Duodenal mucosa (tissue), 2 donors: ENCODE data around the gene ASF1B.

Source experiments
- H3K27ac ChIP-seq: one replicate; pipeline ENCODE4 v1.7.0; 2013; ENCODE audit warnings: low read depth, low read length
- H3K27me3 ChIP-seq, 2 donors: one replicate each; pipeline ENCODE4 v1.7.0; 2013; ENCODE audit warnings: low read length in 2 of 2, control low read depth in 1 of 2; ENCODE audit not compliant: insufficient read depth in 2 of 2, control insufficient read depth in 1 of 2
- H3K36me3 ChIP-seq, 2 donors: one replicate each; pipeline ENCODE4 v1.7.0; 2013; ENCODE audit warnings: low read length in 2 of 2, control low read depth in 1 of 2; ENCODE audit not compliant: insufficient read depth in 2 of 2, control insufficient read depth in 1 of 2
- H3K4me1 ChIP-seq, 2 donors: one replicate each; pipeline ENCODE4 v1.7.0; 2013; ENCODE audit warnings: low read length in 2 of 2, control low read depth in 1 of 2; ENCODE audit not compliant: insufficient read depth in 2 of 2, control insufficient read depth in 1 of 2
- H3K4me3 ChIP-seq, 2 donors: one replicate each; pipeline ENCODE4 v1.7.0; 2013; ENCODE audit warnings: low read length in 2 of 2, low read depth in 1 of 2
- H3K9ac ChIP-seq, 2 donors: one replicate each; pipeline ENCODE4 v1.7.0; 2013; ENCODE audit warnings: low read length in 2 of 2, low read depth in 1 of 2
- H3K9me3 ChIP-seq, 2 donors: one replicate each; pipeline ENCODE4 v1.7.0; 2013; ENCODE audit warnings: low read length in 2 of 2, control low read depth in 1 of 2; ENCODE audit not compliant: control insufficient read depth in 1 of 2

Gene ASF1B

DNA sequence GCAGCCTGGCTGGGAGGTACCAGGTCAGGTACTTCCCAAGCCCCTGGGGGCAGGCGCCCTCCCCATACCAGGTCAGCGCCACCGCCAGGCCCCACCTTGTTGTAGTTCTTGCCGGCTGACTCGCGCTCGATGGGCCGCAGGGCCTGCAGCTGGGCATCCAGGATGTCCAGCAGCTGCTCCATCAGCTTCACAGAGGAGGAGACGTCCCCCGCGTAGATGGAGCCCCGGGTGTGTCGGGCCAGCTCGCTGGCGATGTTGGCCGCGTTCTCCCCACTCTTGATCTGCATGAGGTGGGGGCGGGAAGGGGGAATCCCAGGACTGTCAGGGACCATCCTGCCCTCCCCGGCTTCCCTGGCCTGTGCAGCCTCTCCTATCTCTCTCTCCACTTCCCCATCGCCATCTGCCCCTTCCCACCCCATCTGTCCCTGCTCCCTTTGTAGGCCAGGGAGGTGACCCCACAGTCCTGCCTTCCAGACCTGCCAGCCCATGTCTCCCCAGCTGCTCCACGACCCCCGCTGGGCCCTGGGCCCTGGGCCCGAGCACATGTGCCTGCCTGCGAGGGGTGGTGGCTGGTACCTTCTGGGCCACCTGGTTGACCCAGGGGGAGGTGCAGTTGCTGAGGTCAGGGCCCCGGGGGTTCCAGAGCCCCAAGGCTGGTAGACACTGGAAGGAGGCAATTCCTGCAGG, 23.8 kb upstream of the ASF1B start:
- Histone ChIP-seq H3K27me3 (no peaks in the 10 kb centered on the region), H3K27ac (no peak overlapping the region), H3K4me3 (no peak overlapping the region), H3K36me3 (peaks cover 9 to 45% of the 10 kb centered on the region in 2 donors), H3K9me3 (no peaks in the 10 kb centered on the region), H3K9ac (no peak overlapping the region), H3K4me1 (no peaks in the 10 kb centered on the region)

DNA sequence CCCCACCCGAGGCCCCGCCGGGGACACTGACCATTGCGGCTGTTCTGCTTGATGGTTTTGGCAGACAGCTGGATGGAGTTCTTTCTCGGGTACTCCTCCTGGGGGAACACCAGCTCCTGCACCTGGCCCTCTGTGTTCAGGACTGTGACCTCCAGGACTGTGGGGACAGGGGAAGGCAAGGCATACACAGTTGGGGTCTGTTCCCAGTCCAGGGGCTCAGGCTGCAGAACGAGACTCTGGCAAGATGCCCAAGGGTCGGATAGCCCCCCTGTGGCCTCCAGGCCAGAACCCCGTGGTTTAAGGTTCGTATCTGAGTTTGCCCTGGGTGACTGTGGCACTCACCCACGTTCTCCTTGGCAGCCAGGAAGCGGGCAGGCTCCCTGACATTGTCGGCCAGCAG, 22.7 kb upstream of the ASF1B start:
- no peaks in the 10 kb centered on the region for H3K27me3 ChIP-seq
- H3K4me1 ChIP-seq, result no peaks in the 10 kb centered on the region
- no peak overlapping the region for H3K27ac ChIP-seq
- no peaks in the 10 kb centered on the region for H3K9me3 ChIP-seq
- H3K9ac ChIP-seq, result no peak overlapping the region
- no peak overlapping the region for H3K4me3 ChIP-seq
- H3K36me3 ChIP-seq, result peaks cover 11 to 52% of the 10 kb centered on the region in 2 donors

DNA sequence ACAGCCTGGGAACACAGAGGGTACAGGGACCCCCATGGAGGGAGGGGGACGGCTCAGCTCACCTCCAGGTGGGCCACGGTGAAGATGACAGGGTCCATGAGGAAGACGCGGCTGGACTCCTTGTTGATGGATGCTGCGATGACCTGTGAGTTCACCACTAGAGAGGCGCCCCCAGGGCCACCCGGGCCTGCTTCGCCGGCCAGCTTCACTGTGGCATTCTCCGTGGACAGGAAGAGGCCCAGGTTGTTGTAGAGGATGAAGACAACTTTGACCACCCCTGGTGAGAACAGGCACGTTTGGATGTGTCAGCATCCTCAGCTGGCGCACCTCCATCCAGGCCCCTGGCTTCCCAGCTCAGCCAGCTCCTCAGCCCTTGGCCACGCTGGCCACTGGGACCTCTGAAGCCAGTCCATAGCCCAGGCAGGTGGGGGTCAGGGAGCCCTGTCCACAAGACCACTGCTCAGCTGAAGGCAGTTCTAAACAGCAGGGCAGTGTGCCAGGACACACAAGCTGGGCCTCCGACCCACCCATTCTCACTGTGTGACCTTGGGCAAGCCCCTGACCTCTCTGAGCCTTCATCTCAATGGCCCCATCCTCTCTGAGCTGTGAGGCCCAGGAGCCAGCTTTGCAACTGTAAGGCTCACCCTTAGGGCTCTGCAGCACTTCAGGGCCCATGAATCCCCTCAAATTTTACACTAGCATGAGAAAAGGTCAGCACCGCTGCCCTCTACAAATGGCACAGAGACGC, 22.1 kb upstream of the ASF1B start:
- Histone ChIP-seq H3K36me3 (peaks cover 11 to 55% of the 10 kb centered on the region in 2 donors), H3K4me1 (no peaks in the 10 kb centered on the region), H3K27ac (no peak overlapping the region), H3K4me3 (no peak overlapping the region), H3K9me3 (no peaks in the 10 kb centered on the region), H3K9ac (no peak overlapping the region), H3K27me3 (no peaks in the 10 kb centered on the region)

DNA sequence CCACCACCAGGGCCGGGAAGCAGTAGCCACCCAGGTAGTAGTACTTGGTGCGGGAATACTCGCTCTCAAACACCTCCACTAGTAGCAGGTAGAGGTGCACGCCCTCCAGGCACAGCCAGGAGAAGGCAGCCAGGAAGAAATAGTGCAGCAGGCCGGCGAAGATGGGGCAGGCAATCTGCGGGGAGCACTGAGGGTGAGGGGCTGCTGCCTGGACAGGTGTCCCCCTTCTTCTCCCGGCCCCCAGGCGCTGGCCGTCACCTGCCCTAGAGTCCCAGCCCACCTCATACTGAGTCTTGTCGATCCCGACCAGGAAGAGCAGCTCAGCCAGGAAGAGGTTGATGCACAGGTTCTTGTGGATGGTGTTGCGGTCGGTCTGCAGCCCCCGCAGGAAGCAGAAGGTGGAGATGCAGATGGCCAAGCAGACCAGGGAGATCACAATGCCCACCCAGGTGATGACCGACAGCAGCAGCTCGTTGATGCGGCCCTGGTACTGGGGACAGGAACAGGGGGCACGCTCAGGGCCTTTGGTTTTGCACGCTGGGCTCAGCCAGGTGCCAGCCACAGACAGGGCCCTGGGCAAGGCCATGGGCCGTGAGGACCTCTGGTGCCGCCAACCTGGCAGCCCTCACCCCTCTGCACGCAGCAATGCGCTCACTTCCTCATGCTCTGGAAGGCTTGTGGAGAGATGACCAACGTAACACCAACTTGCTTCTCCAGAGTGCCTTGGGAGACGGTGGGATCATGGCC, 20.8 kb upstream of the ASF1B start:
- Histone ChIP-seq H3K36me3 (peaks cover 11 to 55% of the 10 kb centered on the region in 2 donors), H3K9me3 (no peaks in the 10 kb centered on the region), H3K27me3 (no peaks in the 10 kb centered on the region), H3K4me3 (no peak overlapping the region), H3K4me1 (no peaks in the 10 kb centered on the region), H3K9ac (no peak overlapping the region), H3K27ac (no peak overlapping the region)

DNA sequence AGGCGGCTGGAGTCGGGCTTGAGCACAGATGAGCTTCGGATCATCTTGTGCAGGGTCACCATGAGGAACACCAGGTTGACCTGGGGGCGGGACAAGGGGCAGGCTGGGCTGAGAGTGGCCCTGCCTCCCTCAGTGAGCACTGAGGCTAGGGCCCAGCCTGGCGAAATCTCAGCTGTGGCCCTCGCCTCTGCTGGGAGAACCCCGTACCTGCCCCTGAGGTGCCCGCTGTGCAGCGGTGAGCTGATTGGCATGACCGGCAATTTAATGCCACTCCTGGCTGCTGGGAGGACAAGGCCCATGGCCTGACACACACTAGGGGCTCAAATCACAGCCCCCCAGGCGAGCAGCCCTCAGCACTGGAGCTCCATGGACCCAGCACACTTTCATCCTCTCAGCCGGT, 19.7 kb upstream of the ASF1B start:
- Histone ChIP-seq H3K36me3 (peaks cover 11 to 61% of the 10 kb centered on the region in 2 donors), H3K27ac (no peak overlapping the region), H3K4me1 (no peaks in the 10 kb centered on the region), H3K4me3 (no peak overlapping the region), H3K9ac (no peak overlapping the region), H3K9me3 (no peaks in the 10 kb centered on the region), H3K27me3 (no peaks in the 10 kb centered on the region)

DNA sequence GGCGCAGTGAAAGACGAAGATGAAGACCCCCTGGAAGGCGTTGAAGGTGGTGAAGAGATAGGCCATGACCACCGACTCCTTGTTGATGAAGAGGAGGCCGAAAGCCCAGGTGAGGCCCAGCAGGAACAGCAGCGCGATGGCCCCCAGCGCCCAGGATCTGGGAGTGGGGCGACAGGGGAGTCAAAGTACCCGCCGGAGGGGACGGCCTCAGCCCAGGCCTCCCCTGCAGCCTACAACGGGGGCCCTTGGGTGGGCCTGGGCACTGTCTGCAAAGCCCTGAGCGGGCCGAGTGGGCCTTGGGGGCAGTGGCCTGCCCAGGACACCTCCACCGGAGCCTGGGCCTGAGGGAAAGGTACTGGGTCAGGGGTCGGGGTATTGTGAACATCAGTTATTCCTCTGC, 19.0 kb upstream of the ASF1B start:
- peaks cover 11 to 61% of the 10 kb centered on the region in 2 donors for H3K36me3 ChIP-seq
- no peaks in the 10 kb centered on the region for H3K9me3 ChIP-seq
- H3K4me1 ChIP-seq, result peaks cover 0 to under 1% of the 10 kb centered on the region in 2 donors
- H3K9ac ChIP-seq, result no peak overlapping the region
- no peak overlapping the region for H3K27ac ChIP-seq
- H3K4me3 ChIP-seq, result no peak overlapping the region
- H3K27me3 ChIP-seq, result no peaks in the 10 kb centered on the region

DNA sequence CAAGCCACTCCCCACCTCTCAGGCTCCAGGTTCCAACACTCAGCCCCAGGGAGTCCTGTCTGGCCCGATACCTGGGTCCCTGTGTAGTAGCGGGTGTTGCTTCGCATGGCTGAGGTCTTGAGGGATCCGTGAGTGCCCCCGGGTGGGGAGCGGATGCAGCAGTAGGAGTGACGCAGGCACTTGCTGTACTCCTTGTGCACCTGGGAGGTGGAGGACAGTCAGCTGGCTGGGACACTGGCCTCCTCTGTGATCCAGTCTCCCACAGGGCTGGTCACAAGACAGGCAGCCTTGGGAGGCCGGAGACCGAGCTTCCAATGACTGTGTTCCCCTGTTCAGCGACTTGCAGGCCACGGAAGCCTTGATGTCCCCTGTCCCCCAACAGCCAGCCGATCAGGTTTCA, 16.3 kb upstream of the ASF1B start:
- H3K27ac ChIP-seq, result no peak overlapping the region
- peaks cover 19 to 23% of the 10 kb centered on the region in 2 donors for H3K4me1 ChIP-seq
- H3K27me3 ChIP-seq, result no peaks in the 10 kb centered on the region
- no peak overlapping the region for H3K9ac ChIP-seq
- H3K9me3 ChIP-seq, result no peaks in the 10 kb centered on the region
- H3K36me3 ChIP-seq, result peaks cover 11 to 45% of the 10 kb centered on the region in 2 donors
- no peak overlapping the region for H3K4me3 ChIP-seq

DNA sequence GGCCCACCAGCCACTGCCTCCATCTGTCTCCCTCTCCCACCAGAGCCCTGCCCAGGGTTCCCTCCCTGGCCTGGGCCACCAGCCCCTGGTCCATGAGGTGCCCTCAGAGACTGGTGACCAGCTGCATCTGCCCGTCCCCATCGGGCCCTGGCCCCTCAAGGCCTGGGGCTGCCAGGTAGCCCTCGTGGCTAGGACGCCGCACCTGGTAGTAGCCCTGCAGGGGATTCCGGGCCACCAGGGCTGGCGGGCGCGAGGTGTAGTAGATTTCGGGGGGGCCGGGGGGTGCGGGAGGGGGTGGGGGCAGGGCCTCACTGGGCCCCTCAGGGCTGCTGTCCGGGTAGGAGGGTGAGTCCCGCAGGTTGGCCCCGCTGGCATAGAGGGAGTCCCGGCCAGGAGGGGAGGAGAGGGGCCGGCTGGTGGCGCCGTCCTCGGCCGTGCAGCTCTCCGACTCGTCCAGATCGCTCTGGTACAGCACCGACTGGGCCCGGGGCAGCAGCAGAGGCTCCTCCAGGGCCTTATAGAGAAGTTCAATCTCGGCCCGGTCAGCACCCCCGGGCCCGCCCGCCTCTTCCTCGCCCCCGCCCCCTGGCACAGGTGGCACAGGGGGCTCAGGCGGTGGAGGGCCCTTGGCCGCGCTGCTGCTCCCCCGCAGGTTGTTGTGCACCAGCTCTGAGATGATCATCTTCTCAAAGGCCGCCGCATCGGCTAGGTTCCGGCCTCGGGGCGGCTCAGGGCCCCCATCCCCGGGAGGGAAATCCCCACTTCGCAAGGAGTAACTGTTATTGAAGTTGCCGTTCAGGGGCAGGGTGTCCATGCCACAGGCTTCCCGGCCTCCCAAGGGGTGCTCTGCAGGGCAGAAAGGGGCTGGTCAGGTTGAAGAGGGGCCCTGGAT, 14.6 kb upstream of the ASF1B start:
- Histone ChIP-seq H3K36me3 (peaks cover 7 to 30% of the 10 kb centered on the region in 2 donors), H3K27ac (no peak overlapping the region), H3K27me3 (no peaks in the 10 kb centered on the region), H3K9ac (no peak overlapping the region), H3K9me3 (no peaks in the 10 kb centered on the region), H3K4me3 (no peak overlapping the region), H3K4me1 (peaks cover 19 to 23% of the 10 kb centered on the region in 2 donors)

DNA sequence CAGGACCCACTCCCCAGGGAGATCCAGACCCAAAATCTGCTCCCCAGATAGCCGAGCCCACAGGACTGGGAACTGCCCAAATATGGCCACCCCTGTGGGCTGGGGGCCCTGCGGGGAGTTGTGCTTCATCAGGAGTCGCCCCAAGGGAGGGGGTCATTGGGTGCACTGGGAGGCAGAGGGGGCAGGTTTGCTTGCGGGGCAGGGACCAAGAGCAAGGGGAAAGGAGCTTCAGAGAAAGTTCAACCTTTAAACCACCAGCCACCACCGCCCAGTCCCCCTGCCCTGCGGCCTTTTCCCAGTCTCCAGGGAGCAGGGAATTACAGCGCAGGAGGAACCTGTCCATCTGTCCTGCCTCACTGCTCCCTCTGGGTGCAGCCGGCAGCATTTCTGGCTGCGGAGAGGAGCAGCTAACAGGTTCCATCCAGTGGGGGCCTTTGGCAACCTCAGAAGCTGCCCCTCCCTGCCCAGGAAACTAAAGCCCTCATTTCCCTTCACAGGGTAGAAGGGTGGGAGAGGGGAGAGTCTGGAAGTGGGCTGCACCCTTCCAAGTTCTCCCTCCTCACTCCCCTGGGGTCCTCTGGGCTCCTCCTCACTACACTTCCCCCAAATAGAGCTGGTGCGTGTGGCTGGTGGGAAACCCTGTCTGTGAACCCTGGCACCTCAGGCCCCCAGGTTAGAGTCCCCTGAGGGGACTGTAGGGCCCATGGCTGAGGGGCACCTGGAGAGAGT, 13.8 kb upstream of the ASF1B start:
- Histone ChIP-seq H3K9me3 (no peaks in the 10 kb centered on the region), H3K4me1 (peaks cover 19 to 23% of the 10 kb centered on the region in 2 donors), H3K9ac (peak overlapping the region in 1 of 2 donors; percentile 51), H3K4me3 (peak overlapping the region in 1 of 2 donors; percentile 3), H3K36me3 (peaks cover 2 to 24% of the 10 kb centered on the region in 2 donors), H3K27me3 (no peaks in the 10 kb centered on the region), H3K27ac (peak overlapping the region; percentile 10)
